ENCODE data around the gene STIP1.
"Not testable (repeated sequence)": the region's sequence is repeated elsewhere in the genome, so short reads cannot be mapped to it uniquely, and the experiment has no call there.

Gene STIP1

DNA sequence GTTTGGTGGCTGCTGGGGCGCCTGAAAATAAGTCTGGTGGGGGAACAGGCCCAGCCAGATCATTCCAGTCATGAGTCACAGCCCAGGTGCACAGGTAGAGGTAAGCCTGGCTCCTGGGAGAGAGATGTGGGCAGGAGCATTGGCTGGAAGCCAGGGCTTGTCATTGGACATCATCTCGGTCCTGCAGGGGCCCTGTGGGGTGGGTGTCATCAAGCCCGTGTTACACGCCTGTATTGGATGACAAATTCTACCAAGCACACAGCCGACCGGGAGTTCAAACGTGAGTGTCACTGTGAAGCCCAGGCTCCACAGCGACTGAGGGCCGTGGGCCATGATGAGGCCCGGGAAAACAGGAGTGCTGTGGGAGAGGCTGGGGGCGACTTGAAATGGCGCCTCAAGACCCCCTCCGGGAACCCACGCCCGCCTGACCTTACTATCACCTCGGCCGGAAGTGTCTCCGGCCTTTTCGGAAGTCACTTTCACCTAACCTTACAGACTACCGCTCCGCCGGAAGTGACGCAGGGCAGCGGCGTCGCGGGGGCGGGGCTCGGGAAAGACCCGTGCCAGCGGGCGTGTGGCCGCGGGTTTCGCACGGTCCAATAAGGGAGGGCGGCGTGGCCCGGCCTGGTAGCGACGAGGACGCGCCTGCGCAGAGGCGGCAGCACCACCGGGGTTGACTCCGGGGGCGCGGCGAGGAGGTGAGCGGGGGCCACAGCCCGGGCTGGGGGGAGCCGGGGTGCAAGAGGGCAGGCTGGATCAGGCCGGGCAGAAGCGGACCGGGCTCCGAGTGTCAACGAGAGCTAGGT, 54.7 kb downstream of the STIP1 start, which contains the start of gene FKBP2:
Gene FKBP2 (plus strand): TSS at position 661 of the 806 bp plus-strand sequence. CDS start 1,293 bp downstream, outside the sequence.
- DNase-seq, result peak; percentile 96

DNA sequence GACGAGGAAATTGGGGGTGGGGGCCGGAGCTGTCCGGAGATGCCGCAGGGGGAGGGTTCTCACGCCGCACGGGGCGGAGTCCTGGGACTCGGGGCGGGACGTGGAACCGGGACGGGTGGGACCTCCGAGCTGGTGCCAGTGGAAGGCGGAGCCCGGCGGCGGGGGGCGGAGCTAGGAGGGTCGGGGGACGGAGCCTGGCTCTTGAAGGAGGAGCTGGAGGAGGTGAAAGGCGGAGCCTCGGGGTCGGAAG, 55.2 kb downstream of the STIP1 start:
- DNase-seq, result peak; percentile 99

DNA sequence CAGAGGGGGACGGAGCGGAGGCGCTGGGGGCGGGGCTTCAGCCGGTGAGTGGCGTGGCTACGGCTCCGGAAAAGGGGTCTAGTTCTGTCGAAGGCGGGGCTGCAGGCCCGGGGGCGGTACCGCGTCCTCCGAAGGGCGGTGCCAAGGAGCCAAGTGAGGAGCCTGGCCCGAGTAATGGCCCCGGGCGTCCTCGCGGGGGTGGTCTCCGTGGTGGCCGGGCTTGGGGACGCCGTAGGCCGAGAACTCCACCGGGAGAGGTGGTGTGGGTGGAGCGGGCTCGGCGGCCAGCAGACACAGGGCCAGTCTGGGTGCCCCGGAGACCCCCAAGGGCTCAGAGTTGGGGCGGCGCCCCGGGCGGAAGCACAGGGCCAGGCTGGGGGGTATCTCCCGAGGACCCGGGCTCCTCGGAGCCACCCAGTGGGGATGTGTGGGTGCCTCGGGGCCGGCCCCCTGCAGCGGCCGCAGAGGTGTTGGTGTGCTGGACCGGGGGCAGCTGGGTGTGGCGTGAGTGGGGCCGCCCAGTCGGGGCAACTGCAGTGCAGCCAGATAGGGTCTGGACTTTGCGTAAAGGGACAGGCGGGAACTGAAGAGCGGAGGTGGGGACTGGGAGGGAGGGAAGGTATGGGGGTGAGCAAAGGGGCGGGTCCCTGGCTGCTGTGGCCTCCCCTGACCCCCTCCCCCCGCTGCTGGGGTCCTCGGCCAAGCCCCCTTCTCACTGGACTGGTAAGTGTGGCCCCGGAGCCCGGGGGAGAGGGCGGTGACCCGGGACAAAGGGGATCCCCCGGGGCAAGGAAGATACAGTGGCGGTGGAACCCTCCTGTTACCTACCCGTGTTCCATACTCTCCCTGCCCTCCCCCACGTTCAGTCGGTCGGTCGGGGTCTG, 55.8 kb downstream of the STIP1 start:
- DNase-seq, result peak; percentile 59

DNA sequence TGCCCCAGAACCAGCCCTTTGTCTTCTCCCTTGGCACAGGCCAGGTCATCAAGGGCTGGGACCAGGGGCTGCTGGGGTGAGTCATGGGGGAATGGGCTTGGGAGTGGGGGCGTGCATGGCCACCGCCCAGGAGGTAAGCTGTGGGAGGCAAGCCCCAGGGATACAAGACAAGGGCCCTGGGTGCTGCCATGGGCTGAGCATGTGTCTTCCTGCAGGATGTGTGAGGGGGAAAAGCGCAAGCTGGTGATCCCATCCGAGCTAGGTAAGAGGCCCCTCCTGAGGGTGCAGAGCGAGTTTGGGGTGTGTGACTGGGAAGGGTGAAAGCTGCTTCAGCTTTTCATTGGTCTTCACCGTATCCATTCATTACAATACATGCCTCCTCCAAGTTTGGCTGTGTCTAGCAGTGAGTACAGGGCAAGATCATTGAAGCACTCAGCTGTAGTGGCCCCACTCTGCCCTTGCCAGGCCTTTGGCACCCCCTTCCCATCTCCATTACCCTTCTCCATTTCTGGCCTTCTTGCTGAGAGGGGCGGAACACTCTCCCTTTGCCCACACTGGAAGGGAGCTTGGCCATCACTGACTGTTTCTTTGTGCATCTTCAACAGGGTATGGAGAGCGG, 57.4 kb downstream of the STIP1 start:
- DNase-seq, result no peak

DNA sequence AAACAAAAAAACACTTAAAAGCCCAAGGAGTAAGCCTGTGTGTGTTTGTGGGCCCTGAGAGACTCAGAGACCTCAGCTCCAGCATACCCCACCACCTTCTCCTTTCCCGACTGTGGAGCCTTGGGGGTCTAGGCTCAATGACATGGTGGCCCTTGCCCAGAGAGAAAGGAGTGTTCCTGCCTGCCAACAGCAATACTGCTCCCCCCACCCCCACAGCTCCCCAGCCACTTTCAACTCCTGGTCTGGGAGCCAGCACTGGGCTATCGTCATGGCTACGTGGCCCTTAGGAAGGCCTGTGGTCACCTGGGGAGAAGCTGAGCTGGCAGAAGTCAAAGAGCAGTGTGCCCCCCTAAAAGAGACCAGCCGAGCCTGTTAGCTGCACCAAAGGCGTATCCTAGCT, 58.1 kb downstream of the STIP1 start:
- no peak for DNase-seq

DNA sequence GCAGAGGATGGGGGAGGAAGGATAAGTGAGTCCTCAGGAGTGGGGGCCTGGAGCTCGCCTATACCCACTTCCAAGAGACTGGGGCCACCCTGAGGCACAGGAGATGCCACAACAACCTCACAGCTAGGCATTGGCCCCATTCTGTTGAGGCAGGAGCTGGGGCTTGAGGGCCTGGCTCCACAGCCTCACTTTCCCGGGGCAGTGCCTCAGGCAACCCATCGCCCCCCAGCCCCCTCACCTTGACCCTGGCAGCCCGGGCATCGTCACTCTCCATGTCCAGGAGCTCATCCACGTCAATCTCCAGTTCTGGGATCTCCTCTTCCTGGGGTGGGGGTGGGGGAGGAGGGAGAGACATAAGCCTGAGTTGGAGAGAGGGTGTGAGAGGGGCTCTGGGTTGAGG, 59.0 kb downstream of the STIP1 start:
- no peak for DNase-seq

DNA sequence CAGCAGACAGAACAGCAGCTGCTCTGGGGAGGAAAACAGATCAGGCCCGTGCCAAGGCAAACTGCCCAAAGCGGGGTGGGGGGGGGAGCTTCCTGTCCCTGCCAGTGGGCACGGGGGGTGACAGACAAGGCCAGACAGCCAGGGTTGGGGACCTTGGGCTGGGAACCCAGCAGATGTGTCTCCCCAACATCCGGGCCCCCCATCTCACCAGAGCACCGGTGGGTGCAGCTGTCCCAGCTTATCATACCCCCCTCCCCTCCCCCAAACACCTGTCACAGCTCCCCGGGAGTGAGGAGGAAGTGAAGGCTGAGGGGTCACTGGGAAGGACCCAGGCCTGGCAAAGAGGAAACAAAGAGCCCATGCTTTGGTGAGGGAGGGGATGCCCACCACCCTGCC, 59.4 kb downstream of the STIP1 start:
- no peak for DNase-seq

DNA sequence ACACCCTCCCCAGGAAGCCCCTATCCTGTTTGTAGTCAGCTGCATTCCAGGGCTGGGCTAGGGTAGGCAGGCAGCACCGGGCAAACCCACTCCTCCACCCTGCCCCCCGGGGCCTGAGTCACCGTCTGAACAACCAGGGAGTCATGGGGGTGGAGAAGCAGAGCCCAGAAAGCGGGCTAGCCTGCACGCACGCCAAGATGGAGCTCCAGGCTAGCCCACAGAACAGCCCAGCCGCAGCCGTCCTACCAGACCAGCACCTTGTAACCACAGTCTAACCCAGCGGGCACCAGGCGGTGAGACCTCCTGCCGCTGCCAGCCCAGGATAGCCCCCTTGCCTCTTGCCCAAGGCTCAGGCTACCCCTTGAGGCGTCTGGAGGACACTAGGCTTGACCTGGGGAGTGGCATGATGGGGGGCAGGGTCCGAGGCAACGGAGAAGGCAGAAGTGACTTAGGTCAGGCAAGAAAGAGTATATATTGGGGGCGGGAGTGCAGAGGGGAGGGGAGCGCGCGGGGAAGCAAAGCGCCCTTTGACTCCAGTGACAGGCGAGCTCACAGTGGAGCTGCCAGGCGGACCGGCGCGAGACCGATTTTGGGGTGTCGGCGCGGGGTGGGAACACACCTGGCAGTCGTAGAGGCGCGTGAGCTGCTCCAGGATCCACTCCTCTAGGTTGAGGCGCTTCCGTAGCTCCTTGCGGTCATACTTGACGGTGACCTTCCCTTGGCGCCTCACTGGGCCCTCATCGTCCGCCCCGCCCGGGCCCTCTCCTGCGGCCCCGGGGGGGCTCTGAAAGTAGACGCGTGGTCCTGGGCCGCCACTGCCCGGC, 60.0 kb downstream of the STIP1 start:
- DNase-seq, result peak; percentile 86

DNA sequence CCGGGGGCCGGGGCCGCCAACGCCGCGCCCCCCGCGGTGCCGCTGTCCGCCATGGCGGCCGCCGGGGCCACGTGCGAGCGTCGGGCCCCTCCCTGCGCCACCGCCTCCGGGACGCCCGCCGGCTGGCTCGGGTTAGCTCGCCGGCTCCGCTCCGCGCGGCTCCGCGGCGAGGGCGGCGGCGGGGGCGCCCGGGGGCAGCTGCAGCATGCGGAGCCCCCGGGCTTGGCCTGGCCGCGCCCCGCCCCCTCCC, 60.6 kb downstream of the STIP1 start:
- DNase-seq, result not testable (repeated sequence)

DNA sequence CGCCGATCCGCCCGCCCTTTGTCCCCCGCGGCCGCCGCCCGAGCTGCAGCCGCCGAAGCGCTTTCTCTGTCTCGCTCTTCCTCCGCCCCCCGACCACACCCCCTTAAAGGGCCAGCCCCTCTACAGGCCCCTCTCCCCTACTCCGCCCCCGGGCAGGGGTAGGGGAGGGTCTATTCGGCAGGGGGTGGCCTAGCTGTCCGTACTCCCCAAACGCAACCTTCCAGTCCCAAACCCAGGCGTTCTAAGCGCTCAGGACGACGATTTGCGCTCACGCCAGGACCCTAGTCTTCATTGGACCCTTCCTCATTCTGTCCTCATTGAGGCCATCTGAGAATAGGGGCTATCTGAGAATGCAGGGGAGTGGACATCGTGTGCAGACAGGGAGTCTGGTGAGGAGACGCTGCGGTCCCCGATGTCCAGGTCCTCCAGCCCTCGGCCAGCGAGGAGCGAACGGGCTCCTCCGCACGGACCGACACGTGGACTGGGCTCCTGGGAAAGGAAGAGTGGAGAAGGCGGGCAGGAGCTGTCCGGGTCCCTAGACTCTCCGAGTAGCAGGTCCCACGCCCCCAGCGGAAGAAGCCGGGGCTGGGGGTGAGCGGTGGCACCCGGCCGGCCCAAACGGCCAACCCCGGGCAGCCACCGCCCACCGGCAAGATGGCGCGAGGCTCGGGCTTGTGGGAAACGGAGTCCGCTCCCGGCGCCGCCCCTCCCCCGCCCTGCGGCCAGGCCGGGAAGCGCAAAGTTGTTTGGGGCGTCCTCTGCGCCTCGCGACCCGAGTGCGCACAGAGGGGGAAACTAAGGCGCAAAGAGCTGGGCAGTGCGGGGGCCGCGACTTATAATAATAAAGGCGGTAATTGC, 61.1 kb downstream of the STIP1 start, which contains the start of gene PPP1R14B:
Gene PPP1R14B (minus strand): TSS at position 73 of the 858 bp plus-strand sequence. CDS start 270 bp downstream, outside the sequence.
- DNase-seq, result peak; percentile 61

DNA sequence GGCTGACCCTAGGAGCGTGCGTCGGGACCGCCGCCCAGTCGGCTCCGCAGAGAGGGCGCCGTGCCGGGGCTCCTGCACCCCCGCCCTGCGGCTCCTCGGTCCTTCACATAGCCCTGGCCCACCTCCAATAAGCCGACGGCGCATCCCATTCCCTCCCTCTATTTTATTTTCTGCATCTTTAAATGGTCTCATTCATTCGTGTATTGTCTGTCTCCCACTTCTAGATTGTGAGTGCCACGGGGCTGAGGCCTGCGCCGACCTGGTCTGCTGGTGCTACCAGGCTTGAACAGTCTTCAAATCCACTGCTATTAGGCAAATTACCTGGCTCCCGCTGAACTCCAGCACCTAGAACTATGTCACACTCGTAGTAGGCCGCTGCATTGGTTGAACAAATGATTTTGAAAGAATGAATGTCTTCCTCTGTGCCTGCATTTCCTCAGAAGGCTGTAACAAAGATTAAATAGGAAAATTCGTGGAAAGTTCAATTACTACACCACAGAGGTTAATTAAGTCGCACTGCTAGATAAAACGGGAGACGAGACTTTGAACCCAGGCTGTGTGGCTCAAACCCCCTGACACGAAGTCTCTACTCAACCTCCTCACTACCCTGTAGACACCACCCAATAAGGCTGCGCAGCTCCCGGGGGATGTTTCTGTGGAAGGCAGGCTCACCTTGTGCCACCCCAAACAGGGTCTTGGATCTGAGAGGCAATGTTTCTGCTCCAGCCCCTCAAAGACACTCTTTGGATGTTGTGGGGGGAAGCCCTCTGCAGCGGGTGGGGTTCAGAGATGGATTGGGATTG, 62.0 kb downstream of the STIP1 start:
- no peak for DNase-seq

DNA sequence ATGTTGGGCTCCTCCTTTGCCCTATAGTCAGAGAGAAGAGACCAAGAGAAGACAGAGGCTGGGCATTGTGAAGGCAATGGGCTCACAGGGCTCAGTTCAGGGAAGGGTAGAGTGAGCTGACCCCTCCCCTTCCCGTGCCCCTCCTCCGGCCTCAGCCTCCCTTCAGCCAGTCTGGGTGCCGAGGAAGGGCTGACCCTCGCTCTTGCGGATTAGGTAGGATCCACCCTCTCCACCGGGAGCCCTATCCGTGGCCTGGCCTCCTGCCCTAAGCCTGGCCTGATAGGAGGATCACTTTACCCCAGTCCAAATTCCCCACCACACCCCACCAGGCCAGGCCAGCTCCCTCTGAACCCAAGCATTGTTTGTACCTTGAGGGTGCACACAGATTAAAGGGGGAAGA, 62.6 kb downstream of the STIP1 start:
- DNase-seq, result no peak

DNA sequence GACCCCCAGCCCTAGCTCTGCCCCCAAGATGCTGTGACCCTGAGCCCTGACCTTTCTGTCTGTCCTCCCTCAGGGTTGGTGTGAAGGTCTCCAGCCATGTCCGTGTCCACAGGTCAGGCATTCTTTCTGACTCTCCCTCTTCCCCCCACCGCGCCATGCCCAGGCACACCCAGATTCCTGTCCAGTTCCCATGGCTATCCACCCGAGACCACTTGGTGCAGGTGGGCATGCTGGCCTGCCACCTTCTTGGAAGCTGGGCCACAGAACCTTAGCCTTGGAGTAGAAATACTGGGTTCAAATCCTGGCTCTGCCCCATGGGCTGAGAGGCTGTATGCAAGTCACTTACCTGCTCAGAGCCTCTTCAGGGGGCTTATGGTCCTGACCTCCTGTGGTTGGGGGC, 63.1 kb downstream of the STIP1 start:
- no peak for DNase-seq

DNA sequence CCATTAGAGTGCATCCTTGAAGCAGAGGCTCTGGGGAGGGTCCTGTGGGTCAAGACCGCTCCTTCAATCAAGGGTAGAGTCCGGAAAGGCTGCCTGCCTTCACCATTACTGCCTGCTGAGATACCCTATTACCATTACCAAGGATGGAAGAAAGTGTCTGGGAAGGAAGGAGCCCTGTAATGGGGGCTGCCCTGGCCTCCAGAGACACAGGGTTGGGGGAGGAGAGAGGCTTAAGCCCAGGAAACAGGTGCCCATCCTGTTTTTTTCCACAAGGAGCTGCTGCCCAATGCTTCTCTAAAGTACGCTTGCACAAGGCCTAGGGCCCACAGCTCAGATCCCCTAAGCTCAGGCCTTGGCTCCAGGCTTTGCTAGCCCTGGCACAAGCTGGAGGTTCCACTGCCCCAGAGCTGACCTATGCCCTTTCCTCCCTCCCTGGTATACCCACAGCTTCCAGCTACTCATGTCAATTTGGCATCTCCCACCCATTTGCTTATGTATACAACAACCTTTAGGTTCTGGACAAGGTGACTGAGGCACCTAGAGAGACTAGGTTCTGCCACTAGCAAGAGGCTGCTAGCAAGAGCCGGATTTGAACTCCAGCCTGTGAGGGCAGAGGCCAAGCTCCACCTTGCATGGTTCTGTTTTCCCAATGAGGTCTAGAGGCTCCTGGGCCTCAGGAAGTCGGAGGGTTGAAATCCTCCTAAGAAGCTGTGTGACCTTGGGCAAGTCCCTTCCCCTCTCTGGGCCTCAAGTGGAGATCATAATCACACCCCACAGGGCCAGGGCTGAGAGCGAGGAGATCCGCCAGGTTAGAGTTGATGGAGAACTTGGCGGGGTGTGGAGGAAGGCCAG, 63.8 kb downstream of the STIP1 start:
- no peak for DNase-seq

DNA sequence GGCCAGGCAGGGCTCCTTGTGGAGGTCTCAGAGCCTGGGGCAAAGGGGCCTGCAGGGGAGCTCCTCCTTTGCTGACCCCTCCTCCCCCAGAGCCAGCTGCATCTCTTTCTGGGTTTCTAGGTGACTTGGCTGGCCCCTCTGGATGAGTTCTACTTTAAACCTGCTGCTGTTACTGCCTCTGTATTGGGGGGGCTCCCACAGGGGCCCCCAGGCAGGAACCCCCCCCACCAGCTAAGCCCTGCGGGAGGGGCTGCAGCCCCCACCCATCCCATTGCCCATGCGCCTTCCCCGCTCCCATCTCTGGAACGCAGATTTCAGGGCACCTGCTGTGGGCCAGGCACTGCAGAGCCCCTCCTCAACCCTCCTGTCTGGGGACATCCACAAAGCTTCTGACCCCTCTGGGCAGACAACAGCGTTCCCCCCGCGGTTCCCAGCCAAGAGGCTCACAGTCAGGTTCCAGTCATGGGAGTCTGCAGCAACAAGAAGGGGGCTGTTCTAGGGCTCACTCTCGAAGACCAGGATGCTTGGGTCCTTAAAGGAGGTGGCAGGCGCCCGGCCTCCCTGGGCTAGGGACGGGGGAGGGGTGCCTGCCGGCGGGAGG, 64.5 kb downstream of the STIP1 start:
- DNase-seq, result no peak

DNA sequence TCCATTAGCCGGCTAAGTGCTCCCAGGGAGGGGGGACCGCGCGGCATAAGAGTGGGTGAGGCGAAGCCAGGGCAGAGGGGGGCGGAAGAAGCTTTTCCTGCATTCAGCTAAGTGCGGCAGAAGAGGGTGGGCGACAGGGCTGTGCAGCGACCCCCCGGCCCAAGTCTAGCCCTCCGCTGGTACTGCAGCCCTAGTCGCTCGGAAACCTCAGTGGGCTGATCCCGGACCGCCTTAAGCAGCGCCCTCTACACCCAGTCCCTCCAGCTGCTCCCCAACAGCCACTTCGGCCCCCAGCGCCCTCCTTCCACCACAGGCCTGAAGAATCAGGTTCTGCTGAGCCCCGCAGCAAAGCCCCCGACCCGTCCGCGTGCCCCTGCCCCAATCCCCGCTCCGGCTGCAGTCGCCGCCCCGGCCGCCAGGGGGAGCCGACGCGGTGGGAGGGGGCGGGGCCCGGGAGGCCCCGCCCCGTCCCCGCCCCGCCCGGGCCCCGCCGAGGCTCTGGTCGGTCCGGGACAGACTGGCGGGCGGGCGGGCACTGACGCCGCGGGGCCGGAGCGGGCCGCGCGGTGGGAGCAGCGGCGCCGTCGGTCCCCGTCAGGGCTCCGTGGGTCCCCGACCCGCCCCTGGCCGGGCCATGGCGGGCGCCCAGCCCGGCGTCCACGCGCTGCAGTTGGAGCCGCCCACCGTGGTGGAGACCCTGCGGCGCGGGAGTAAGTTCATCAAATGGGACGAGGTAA, 65.2 kb downstream of the STIP1 start, which contains the start of gene PLCB3:
Gene PLCB3 (plus strand): TSS at position 515 of the 737 bp plus-strand sequence. CDS start 120 bp downstream, at position 635.
- peak; percentile 45 for DNase-seq

DNA sequence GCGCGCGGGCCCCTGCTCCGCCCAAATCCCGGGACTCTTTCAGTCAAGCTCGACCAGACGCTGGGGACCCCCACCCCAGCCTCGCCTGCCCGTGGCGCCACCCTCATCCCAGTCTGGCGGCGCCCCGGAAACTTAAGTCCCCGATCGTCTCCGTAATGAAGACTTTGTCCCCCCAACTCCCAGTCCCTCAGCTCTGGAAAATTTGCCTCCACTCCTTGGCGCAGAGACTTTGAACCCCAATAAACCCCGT, 65.7 kb downstream of the STIP1 start:
- DNase-seq, result no peak

DNA sequence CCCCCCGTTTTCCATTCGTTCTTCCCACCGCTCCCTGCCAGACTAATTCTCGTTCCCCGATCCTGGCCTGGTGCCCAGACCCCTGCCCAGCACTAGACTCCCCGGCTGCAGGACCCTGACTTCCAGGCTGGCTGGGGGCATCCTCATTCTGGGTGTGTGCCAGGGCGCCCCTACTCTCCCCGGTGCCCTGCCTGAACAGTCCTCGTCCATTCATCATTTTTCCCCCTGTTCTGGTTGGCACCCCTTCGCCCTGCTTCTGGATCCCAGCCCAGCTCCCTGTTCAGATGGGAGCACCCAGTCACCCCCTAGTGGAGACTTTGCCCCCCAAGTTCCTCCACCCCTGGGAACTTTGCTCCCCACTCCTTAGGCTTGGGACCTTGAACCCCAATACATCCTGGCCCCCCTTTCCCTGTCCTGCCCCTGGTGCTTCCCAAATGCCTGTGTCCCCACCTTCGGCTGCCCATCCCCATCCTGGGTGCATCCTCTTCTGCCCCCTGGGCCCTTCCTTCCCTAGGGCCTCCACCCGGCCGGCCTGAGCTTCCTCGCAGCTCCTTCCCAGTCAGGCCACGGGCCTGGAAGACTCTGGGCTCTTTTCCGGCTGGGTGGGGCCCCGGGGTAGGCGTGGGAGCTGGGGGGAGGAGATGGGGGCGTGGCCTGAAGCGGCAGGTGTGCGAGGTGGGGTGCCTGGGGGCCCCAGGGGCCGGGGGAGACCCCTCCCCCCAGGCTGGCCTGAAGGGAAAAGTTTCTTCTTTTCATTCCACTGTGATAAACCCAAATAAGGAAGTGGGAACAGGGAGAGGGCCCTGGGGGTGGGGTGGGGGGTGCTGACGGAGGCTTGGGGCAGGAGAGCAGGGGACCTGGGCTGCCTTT, 66.3 kb downstream of the STIP1 start:
- no peak for DNase-seq

Data from T1000 (cell line).